ENCODE results near the gene CD99. TPM values are rescaled to one million over a fixed set of nuclear protein-coding genes. Genes with fewer than 3 reads are reported as not detected.

CD99 gene
- total and polyA plus RNA-seq, 2 experiments from 2014 or later = 329 to 565 TPM

GRCh38 chrX:2696698-2697215 lies 5.7 kb downstream of the CD99 start:
- WGBS (ENCODE audit: low lambda C conversion rate, missing lambda C conversion rate) = 79% methylated on average over 8 of the region's 8 CpGs
- H3K27me3 ChIP-seq = no peaks in the 10 kb centered on the region
- H3K9me2 ChIP-seq (replicated peaks; ENCODE audit: insufficient read depth) = no peaks in the 10 kb centered on the region
- no peak overlapping the region for H2AFZ ChIP-seq
- no peak overlapping the region for H3K4me3 ChIP-seq
- H3K36me3 ChIP-seq (replicated peaks; ENCODE audit: insufficient read depth, low read depth) = no peaks in the 10 kb centered on the region
- H3K9me3 ChIP-seq (ENCODE audit: low read depth) = no peaks in the 10 kb centered on the region
- TF ChIP-seq CTCF (IDR thresholded peaks at IDR 0.05; ENCODE audit: poor library complexity) (no peak), EZH2phosphoT487 (IDR thresholded peaks at IDR 0.05; ENCODE audit: low read depth, severe bottlenecking, unreplicated experiment) (no peak), EZH2 (IDR thresholded peaks at IDR 0.05; ENCODE audit: borderline replicate concordance) (no peak)
- peaks cover 100% of the 10 kb centered on the region for H3K79me2 ChIP-seq
- H3K4me2 ChIP-seq = peak overlapping the region; percentile 36
- DNase-seq (ENCODE audit: low spot score) = no peak
- peak overlapping the region; percentile 15 for H3K27ac ChIP-seq
- peaks cover 81% of the 10 kb centered on the region for H4K20me1 ChIP-seq (ENCODE audit: insufficient read depth, poor library complexity, severe bottlenecking)
- peaks cover 48% of the 10 kb centered on the region for H3K4me1 ChIP-seq (ENCODE audit: insufficient read depth)

- Histone ChIP-seq H3K4me1 (ENCODE audit: insufficient read depth) (peaks cover 48% of the 10 kb centered on the region), H3K4me3 (no peak overlapping the region), H4K20me1 (ENCODE audit: insufficient read depth, poor library complexity, severe bottlenecking) (peaks cover 87% of the 10 kb centered on the region), H3K9me3 (ENCODE audit: low read depth) (no peaks in the 10 kb centered on the region), H3K27ac (peak overlapping the region; percentile 15), H3K9me2 (replicated peaks; ENCODE audit: insufficient read depth) (no peaks in the 10 kb centered on the region), H3K36me3 (replicated peaks; ENCODE audit: insufficient read depth, low read depth) (no peaks in the 10 kb centered on the region), H3K79me2 (peaks cover 100% of the 10 kb centered on the region), H3K27me3 (no peaks in the 10 kb centered on the region), H3K4me2 (peak overlapping the region; percentile 36), H2AFZ (no peak overlapping the region)
- 58% methylated on average over 7 of the region's 7 CpGs for WGBS (ENCODE audit: low lambda C conversion rate, missing lambda C conversion rate)
- TF ChIP-seq EZH2phosphoT487 (IDR thresholded peaks at IDR 0.05; ENCODE audit: low read depth, severe bottlenecking, unreplicated experiment) (no peak), CTCF (IDR thresholded peaks at IDR 0.05; ENCODE audit: poor library complexity) (no peak), EZH2 (IDR thresholded peaks at IDR 0.05; ENCODE audit: borderline replicate concordance) (no peak)
- no peak for DNase-seq (ENCODE audit: low spot score)
These were observed 6.2 kb downstream of the CD99 start for GRCh38 chrX:2697306-2697705.

- Histone ChIP-seq H3K79me2 (peaks cover 100% of the 10 kb centered on the region), H3K36me3 (replicated peaks; ENCODE audit: insufficient read depth, low read depth) (no peaks in the 10 kb centered on the region), H3K27ac (peak overlapping the region; percentile 20), H3K27me3 (no peaks in the 10 kb centered on the region), H3K9me2 (replicated peaks; ENCODE audit: insufficient read depth) (no peaks in the 10 kb centered on the region), H4K20me1 (ENCODE audit: insufficient read depth, poor library complexity, severe bottlenecking) (peaks cover 85% of the 10 kb centered on the region), H3K9me3 (ENCODE audit: low read depth) (no peaks in the 10 kb centered on the region), H3K4me2 (peak overlapping the region; percentile 36), H2AFZ (no peak overlapping the region), H3K4me1 (ENCODE audit: insufficient read depth) (peaks cover 45% of the 10 kb centered on the region), H3K4me3 (no peak overlapping the region)
- DNase-seq (ENCODE audit: low spot score) = no peak
- WGBS (ENCODE audit: low lambda C conversion rate, missing lambda C conversion rate) = 87% methylated on average over 9 of the region's 9 CpGs
- TF ChIP-seq EZH2phosphoT487 (IDR thresholded peaks at IDR 0.05; ENCODE audit: low read depth, severe bottlenecking, unreplicated experiment) = no peak
- no peak for TF ChIP-seq EZH2 (IDR thresholded peaks at IDR 0.05; ENCODE audit: borderline replicate concordance)
- TF ChIP-seq CTCF (IDR thresholded peaks at IDR 0.05; ENCODE audit: poor library complexity) = no peak
These were observed 6.7 kb downstream of the CD99 start for GRCh38 chrX:2697741-2698299.
